ENCODE results near the gene AGR2.

The AGR2 gene

DNA sequence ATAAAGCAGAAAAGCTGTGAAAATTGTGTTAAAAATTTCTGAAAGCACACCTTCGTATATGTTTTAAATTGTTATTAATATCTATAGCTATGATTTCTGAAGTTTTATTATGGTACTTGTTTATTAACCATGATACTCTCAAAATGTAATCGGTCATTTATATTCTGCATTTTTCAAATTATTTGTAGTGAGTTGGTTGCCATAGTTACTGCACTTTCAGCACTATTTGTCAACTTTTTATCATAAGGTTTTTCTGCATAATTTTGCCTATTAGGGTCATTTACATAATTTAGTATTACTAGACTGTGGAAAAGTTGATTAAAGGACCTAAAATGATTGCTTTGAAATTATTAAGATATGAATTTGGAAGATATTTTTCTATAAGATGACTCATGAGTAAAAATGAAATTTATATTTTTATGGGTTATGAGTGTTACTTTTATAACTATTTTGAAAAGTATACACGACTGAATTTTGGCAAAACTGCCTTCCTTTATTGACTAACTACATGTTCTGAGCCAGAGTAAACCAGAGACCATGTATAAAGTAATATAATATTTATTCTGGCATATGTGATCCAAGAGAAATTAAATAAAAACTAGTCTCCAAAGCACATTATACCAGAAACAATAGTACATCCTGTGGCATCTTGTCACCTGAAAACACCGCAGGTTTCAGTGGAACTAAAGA is 7.9 kb upstream of the AGR2 start:
- no peak for DNase-seq (ENCODE audit: low read depth in 3 of 3)

- DNase-seq (ENCODE audit: low read depth in 3 of 3), result no peak
Measured at GRCh38 chr7:16811551-16811950, 6.8 kb upstream of the AGR2 start.

DNA sequence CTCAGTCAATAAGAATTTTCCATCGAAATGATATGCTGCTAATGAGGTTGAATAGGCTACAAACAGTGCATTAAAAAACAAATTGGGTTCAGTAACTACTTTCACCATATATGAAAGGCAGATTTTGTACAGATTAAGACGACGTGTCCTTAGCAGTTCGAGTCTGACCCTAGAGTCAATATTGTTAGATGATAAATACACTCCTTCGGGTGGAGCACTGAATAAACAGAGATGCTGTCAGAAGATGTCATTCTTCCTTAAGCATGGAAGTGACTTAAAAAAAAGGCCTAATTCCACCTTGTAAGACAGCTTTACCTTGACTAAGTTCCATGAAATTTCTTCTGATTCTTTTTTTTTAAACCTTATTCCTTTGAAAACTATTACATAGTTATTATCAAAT is 5.8 kb upstream of the AGR2 start:
- no peak for DNase-seq (ENCODE audit: low read depth in 3 of 3)

GRCh38 chr7:16810112-16810511 is 5.3 kb upstream of the AGR2 start:
- DNase-seq (ENCODE audit: low read depth in 3 of 3), result no peak

GRCh38 chr7:16805441-16805840 is 642 bp upstream of the AGR2 start:
- DNase-seq (ENCODE audit: low read depth in 3 of 3), result no peak

GRCh38 chr7:16803881-16804673 is 722 bp downstream of the AGR2 start:
- no peak for DNase-seq (ENCODE audit: low read depth in 3 of 3)

GRCh38 chr7:16803125-16803524 is 1.7 kb downstream of the AGR2 start:
- DNase-seq (ENCODE audit: low read depth in 3 of 3), result no peak

DNA sequence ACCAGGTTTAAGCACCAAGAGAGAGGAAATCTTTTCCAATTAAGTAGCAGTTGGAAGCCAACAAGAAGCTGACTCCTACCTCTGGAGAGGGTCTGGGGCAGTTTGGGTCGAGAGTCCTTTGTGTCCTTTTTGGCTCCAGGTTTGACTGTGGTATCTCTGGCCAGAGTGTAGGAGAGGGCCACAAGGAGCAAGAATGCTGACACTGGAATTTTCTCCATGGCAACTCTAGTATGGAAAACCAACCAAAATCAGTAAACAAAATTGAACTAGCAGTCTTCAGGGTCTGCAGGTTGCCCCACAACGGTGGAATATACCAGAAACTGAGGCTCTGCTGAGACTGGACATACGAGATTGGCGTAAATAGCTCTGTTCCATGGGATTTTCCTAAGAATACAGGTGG is 3.2 kb downstream of the AGR2 start:
- no peak for DNase-seq (ENCODE audit: low read depth in 3 of 3)

GRCh38 chr7:16801111-16801542 is 3.7 kb downstream of the AGR2 start:
- no peak for DNase-seq (ENCODE audit: low read depth in 3 of 3)

DNA sequence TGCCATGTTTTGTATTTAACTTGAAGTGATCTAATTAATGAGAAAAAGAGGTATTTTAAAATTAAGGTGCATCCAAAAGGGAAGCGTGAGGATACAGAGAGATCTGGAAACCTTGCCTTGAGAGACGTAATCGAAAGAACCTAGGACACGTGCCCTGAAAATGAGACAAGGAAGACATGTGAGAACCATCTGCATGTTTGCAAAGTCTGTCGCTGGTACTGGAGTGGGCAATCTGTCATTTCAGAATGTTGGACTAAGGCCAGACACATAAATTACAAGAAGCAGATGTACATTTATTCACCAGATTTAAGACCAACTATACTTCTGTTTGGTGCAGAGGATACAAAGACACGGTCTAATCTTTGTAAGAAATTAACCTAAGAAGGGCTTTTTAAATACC is 9.2 kb downstream of the AGR2 start:
- DNase-seq (ENCODE audit: low read depth in 3 of 3), result no peak

- DNase-seq (ENCODE audit: low read depth in 3 of 3), result no peak
Measured at GRCh38 chr7:16794986-16795385, 9.8 kb downstream of the AGR2 start.

GRCh38 chr7:16791905-16792698 is 12.7 kb downstream of the AGR2 start:
- no peak for DNase-seq (ENCODE audit: low read depth in 3 of 3)

GRCh38 chr7:16791071-16791470 is 13.7 kb downstream of the AGR2 start:
- DNase-seq (ENCODE audit: low read depth in 3 of 3), result no peak

GRCh38 chr7:16787127-16787526 is 17.7 kb downstream of the AGR2 start:
- DNase-seq (ENCODE audit: low read depth in 3 of 3), result no peak

GRCh38 chr7:16786257-16786656 is 18.5 kb downstream of the AGR2 start:
- DNase-seq (ENCODE audit: low read depth in 3 of 3), result no peak

- no peak for DNase-seq (ENCODE audit: low read depth in 3 of 3)
Measured at GRCh38 chr7:16785846-16786245, 19.0 kb downstream of the AGR2 start.

- DNase-seq (ENCODE audit: low read depth in 3 of 3), result no peak
Measured at GRCh38 chr7:16785321-16785720, 19.5 kb downstream of the AGR2 start.

DNA sequence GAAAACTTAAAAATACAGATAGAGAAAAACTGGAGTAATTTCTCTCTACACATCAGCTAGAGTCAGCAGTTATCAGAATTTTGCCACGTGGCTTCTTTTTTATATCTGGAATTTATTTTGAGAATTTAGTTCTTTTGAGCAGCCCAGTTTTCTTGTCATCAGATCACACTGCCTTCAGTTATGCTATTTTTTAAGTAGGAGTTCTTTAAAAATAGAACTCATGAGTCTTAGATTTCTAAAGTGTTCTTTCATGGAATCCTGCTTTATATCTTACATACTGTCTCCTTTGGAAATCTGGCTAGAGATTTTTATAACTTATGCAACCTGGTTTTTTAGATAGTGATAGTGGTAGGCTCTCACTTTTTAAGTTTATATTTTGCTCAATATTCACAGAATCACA is 24.2 kb downstream of the AGR2 start:
- no peak for DNase-seq (ENCODE audit: low read depth in 3 of 3)

DNA sequence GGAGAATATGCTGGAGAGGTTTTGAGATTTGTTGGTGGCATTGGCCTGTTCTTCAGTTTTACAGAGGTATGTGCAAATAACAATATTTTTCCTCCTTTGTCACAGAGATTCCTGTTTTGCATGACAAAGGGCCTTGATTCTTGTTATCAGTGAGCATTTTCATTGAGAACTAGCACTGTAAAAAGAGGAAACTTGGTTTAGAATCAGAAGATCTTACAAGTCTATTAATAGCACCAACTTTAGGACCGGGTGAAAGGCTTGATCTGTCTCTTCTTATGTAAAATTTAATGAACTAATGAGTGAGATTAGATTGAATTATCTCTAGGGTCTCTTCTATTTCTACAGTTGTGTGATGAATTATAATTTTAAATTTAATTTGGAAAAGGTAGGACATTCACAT is 25.7 kb downstream of the AGR2 start:
- DNase-seq (ENCODE audit: low read depth in 3 of 3), result no peak

- DNase-seq (ENCODE audit: low read depth in 3 of 3), result no peak
Measured at GRCh38 chr7:16778476-16778875, 26.3 kb downstream of the AGR2 start.

GRCh38 chr7:16776053-16776452 is 28.7 kb downstream of the AGR2 start:
- no peak for DNase-seq (ENCODE audit: low read depth in 3 of 3)

DNA sequence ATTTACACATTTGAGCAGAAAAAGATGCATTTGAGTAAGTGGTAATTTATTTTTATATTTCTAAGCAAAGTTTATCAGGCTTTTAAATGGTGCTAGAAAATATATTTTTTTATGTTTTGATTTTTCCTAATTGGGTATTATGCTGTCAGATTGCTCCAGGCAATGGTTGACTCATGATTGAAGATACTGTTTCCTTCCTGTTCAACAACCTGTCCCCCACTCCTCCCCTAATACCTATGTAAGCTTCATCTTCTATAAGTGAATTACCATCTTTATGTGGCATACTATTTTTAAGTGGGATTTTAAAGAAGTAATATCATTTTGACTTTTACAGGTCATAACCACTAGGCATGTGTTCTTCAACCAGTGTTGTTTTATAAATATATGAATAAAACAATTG is 29.8 kb downstream of the AGR2 start:
- DNase-seq (ENCODE audit: low read depth in 3 of 3), result no peak

DNA sequence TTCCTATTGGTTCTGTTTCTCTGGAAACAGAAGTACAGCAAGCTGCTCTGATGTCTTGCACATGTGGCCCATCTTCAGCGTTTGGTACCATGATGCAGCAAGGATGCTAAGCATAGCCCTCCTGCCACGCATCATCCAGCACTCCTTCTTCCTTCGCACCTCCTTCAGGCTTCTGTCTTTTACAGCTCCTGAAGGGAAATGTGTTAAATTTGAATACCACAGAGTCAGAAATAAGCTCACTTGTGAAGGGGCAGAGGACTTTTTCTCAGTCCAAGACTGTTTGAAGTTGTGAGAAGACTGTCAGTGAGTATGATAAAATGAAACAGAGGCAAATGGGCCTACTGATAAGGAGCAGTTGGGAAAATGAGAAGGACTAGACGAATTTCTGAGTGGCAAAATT is 30.5 kb downstream of the AGR2 start:
- no peak for DNase-seq (ENCODE audit: low read depth in 3 of 3)

All from stimulated activated CD4-positive, alpha-beta T cell treated with anti-CD3 and anti-CD28 coated beads, TNF-alpha, amount 100 ng/mL, for 48 hours (primary cell).